ENCODE measurements around the gene OXSM. TPM values are rescaled to one million over a fixed set of nuclear protein-coding genes. Genes with fewer than 3 reads are reported as not detected.

OXSM gene
- total RNA-seq, result 15.2 and 15.4 TPM in 2 replicates

DNA sequence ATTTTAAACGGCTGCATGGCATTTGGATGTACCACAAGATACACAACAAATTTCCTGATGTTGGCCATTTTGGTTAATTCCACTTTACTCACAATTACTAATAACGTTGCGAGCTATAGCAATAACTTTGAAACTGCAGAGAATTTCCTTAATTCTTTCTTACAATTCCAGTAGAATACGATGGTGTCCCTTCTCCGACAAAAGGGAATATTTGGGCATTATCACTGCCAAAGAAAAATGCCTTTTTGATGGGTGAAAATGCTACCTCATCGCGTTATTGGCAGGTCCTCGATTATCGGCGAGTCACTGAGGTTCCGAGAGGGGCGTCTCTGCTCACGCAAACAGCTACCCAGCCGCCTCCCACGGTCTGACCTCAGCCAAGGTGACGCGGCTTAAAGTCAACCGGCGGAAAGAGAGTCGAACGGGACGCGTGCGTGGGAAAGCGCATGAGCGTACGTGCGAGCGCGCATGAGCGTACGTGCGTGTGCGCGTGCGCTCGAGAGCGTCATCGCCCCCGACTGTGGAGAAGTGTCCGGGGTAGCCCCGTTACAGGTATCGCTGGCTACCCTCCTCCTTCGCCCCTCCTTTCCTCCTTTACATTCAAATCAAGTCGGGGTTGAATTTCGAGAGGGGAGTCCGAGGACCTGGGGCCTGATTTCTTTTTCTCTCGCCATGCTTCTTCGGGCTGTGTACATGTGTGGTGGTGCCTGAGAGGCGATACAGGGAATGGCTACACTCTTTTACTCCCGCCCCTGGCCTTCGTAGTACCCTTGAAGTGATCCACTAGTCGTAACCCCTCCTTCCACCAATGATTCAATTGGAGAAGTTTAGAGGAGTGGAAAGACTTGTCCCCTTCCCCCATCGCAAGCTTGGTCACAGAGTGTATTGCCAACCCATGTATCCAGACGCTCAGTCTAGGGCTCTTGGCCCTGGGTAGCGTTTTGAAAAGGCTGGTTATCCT is at the start of gene OXSM:
TSS of gene OXSM (plus strand) at position 495 of the 961 bp plus-strand sequence. CDS start 931 bp downstream, outside the sequence.
- peak; percentile 90 for DNase-seq (ENCODE audit: low spot score)
- intact Hi-C loops (cut with micrococcal nuclease), result loop anchor here (1.0 to 10.0 kb wide), 6 partner anchors 8 to 1975 kb away; partner anchors contain the start of genes NKIRAS1 and RPL15
- Mint-ChIP-seq H3K4me3 (peak within 1 kb of the TSS; percentile 95), H3K36me3 (ENCODE audit: low read depth) (peaks cover 17% of the 10 kb centered on the region), H3K9me3 (no peaks in the 10 kb centered on the region), H3K27me3 (ENCODE audit: insufficient read depth) (no peaks in the 10 kb centered on the region), H3K4me1 (ENCODE audit: low read depth) (peaks cover 50% of the 10 kb centered on the region), H3K27ac (peak within 1 kb of the TSS; percentile 99)

DNA sequence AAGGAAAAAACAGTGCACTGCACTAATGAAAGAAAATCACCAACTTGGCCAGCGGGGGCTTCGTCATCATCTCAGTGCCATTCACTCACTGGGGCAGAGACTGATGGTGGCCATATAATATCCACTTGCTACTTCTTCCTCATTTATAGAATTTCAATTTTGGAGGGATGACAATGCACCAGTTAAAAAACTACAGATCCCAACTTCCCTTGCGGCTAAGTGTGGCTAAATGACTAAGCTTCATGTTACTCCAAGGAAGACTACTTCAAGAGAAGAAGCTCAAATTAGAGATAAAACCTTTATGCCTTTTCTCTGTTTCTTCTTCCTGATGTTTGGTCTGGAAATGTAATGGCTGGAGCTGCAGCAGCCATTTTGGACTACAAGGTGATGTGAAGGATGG is 45.4 kb upstream of the OXSM start:
- Mint-ChIP-seq H3K9me3 (no peaks in the 10 kb centered on the region), H3K4me3 (no peak overlapping the region), H3K36me3 (ENCODE audit: low read depth) (peaks cover 46% of the 10 kb centered on the region), H3K27ac (no peak overlapping the region), H3K27me3 (ENCODE audit: insufficient read depth) (no peaks in the 10 kb centered on the region), H3K4me1 (ENCODE audit: low read depth) (peaks cover 5% of the 10 kb centered on the region)
- intact Hi-C loops (cut with micrococcal nuclease), result no loop called here
- DNase-seq (ENCODE audit: low spot score), result no peak

DNA sequence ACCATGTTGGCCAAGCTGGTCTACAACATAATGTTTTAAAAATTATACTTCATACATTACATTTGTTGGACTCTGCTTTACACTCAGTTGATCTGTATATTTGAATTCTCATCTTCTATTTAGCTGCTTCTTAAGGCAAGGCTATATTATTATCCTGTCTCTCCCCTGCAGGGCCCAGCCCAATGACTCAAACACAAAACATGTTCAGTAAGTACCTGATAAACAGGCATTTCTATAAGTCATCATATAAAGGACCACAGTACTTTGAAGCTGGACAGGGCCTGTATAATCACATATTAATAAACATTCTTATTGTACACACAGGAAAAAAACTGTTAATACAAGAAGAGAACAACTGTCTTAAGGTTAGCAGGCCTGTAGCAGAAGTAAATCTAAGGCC is 42.9 kb upstream of the OXSM start:
- H3K4me3 Mint-ChIP-seq, result no peak overlapping the region
- no peak overlapping the region for H3K27ac Mint-ChIP-seq
- intact Hi-C loops (cut with micrococcal nuclease), result no loop called here
- peaks cover 57% of the 10 kb centered on the region for H3K36me3 Mint-ChIP-seq (ENCODE audit: low read depth)
- DNase-seq (ENCODE audit: low spot score), result no peak
- no peaks in the 10 kb centered on the region for H3K27me3 Mint-ChIP-seq (ENCODE audit: insufficient read depth)
- H3K9me3 Mint-ChIP-seq, result no peaks in the 10 kb centered on the region
- no peaks in the 10 kb centered on the region for H3K4me1 Mint-ChIP-seq (ENCODE audit: low read depth)

DNA sequence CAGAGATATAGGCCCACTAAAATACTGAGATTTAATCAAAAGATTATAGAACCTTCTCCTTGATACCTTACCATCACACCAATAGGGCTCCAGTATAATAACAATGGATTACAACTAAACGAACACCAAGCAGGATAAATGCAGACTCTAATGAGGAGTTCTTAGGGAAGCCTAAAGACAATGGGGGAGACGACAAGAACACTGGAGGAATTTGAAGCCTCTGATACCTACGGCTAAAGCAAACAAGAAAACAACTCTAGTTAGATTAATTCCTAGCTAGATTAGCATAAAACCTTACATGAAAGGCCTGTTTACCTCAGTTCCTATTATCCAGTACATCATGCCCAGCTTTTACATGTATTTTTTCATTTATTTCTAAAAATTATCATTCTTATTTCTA is 41.7 kb upstream of the OXSM start:
- intact Hi-C loops (cut with micrococcal nuclease), result no loop called here
- no peak overlapping the region for H3K4me3 Mint-ChIP-seq
- no peaks in the 10 kb centered on the region for H3K27me3 Mint-ChIP-seq (ENCODE audit: insufficient read depth)
- no peaks in the 10 kb centered on the region for H3K4me1 Mint-ChIP-seq (ENCODE audit: low read depth)
- H3K9me3 Mint-ChIP-seq, result no peaks in the 10 kb centered on the region
- H3K36me3 Mint-ChIP-seq (ENCODE audit: low read depth), result peaks cover 58% of the 10 kb centered on the region
- H3K27ac Mint-ChIP-seq, result no peak overlapping the region
- no peak for DNase-seq (ENCODE audit: low spot score)

DNA sequence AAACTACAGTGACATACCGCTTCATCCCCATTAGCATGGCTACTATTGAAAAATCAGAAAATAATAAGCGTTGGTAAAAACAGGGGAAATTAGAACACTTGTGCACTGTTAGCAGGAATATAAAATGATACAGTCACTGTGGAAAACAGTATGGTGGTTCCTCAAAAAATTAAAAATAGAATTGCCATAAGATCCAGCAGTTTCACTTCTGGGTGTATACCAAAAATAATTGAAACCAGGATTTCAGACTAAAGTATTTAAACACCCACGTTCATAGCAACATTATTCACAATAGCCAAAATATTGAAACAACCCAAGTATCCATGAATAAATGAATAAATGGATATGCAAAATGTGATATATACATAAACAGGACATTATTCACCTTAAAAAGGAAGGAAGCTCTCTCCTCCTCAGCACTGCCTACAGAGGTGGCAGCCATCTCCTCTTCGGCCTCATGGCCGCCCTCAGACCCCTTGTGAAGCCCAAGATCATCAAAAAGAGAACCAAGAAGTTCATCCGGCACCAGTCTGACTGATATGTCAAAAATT is 40.8 kb upstream of the OXSM start:
- Mint-ChIP-seq H3K4me3 (no peak overlapping the region), H3K36me3 (ENCODE audit: low read depth) (peaks cover 53% of the 10 kb centered on the region), H3K27ac (no peak overlapping the region), H3K27me3 (ENCODE audit: insufficient read depth) (no peaks in the 10 kb centered on the region), H3K9me3 (no peaks in the 10 kb centered on the region), H3K4me1 (ENCODE audit: low read depth) (no peaks in the 10 kb centered on the region)
- intact Hi-C loops (cut with micrococcal nuclease), result no loop called here
- no peak for DNase-seq (ENCODE audit: low spot score)

DNA sequence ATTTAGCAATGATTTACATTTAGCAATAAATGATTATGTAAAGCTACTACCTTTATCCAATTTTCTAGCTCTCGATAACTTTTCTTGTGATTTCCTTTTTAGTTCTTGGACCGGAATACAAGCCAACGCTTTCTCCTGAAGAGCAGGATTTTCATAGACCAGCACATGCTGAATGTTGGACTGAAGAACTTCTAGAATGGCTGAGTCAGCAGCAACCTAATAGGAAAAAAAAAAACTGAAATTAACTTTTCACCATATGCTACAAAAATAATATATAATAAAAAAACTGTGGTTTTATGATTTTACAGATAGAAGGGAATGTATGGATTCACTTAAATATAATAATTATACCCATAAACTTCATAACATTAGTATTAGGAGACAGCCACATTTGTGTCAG is 38.8 kb upstream of the OXSM start:
- Mint-ChIP-seq H3K9me3 (no peaks in the 10 kb centered on the region), H3K4me1 (ENCODE audit: low read depth) (peaks cover 2% of the 10 kb centered on the region), H3K27me3 (ENCODE audit: insufficient read depth) (no peaks in the 10 kb centered on the region), H3K36me3 (ENCODE audit: low read depth) (peaks cover 45% of the 10 kb centered on the region), H3K4me3 (no peak overlapping the region), H3K27ac (no peak overlapping the region)
- no peak for DNase-seq (ENCODE audit: low spot score)
- intact Hi-C loops (cut with micrococcal nuclease), result no loop called here

DNA sequence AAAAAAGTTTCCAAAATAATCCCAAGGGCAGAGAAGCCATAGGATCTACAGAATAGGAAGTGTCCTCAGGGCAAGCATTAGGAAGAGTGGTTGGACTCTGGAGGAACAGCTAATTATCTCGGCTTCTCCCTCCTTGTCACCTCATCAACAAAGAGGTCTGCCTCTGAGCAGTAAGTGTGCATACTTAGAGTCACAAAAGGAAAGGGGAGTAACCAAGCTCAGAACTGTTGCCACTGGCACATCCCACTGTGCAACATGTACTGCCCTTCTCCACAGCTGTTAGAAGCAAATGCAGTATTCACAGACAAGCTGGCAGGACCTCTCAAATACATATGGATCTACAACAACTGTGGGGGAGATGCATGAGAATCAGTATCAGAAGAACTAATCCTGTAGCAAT is 38.2 kb upstream of the OXSM start:
- no peak overlapping the region for H3K4me3 Mint-ChIP-seq
- peaks cover 49% of the 10 kb centered on the region for H3K36me3 Mint-ChIP-seq (ENCODE audit: low read depth)
- DNase-seq (ENCODE audit: low spot score), result no peak
- no peaks in the 10 kb centered on the region for H3K9me3 Mint-ChIP-seq
- H3K27ac Mint-ChIP-seq, result no peak overlapping the region
- intact Hi-C loops (cut with micrococcal nuclease), result no loop called here
- H3K4me1 Mint-ChIP-seq (ENCODE audit: low read depth), result peaks cover 5% of the 10 kb centered on the region
- no peaks in the 10 kb centered on the region for H3K27me3 Mint-ChIP-seq (ENCODE audit: insufficient read depth)

DNA sequence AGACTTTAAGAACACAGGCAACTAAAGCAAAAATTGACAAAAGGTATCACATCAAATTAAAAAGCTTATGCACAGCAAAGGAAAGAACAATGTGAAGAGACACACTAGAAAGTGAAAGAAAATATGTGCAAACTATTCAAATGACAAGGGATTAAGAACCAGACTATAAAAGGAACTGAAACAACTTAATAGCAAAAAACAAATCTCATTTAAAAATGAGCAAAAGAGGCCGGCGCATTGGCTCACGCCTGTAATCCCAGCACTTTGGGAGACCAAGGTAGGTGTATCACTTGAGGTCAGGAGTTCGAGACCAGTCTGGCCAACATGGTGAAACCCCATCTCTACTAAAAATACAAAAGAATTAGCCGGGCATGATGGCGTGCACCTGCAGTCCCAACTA is 21.0 kb upstream of the OXSM start:
- H3K27me3 Mint-ChIP-seq (ENCODE audit: insufficient read depth), result no peaks in the 10 kb centered on the region
- H3K4me1 Mint-ChIP-seq (ENCODE audit: low read depth), result peaks cover 9% of the 10 kb centered on the region
- peaks cover 24% of the 10 kb centered on the region for H3K9me3 Mint-ChIP-seq
- no peak for DNase-seq (ENCODE audit: low spot score)
- intact Hi-C loops (cut with micrococcal nuclease), result no loop called here
- peaks cover 53% of the 10 kb centered on the region for H3K36me3 Mint-ChIP-seq (ENCODE audit: low read depth)
- H3K4me3 Mint-ChIP-seq, result no peak overlapping the region
- no peak overlapping the region for H3K27ac Mint-ChIP-seq

DNA sequence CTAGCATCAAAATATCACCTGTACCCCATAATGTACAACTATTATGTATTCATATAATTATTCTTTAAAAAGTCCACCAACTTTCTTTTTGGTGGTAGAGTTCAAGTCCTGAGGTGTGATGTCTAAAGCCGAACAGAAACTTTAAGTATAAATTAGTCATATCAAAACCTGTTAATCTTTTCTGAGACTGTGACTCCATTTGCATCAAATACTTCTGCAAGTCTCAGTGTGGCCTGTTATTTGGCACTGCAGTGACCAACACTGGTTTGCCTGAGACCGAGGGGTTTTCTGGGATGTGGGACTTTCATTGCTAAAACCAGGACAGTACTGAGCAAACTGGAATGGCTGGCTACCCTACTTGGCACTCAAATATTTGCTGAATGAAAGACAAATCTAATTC is 14.0 kb upstream of the OXSM start:
- Mint-ChIP-seq H3K4me3 (no peak overlapping the region), H3K27me3 (ENCODE audit: insufficient read depth) (no peaks in the 10 kb centered on the region), H3K27ac (no peak overlapping the region), H3K9me3 (peaks cover 33% of the 10 kb centered on the region), H3K4me1 (ENCODE audit: low read depth) (peaks cover 16% of the 10 kb centered on the region), H3K36me3 (ENCODE audit: low read depth) (peaks cover 74% of the 10 kb centered on the region)
- intact Hi-C loops (cut with micrococcal nuclease), result no loop called here
- no peak for DNase-seq (ENCODE audit: low spot score)

DNA sequence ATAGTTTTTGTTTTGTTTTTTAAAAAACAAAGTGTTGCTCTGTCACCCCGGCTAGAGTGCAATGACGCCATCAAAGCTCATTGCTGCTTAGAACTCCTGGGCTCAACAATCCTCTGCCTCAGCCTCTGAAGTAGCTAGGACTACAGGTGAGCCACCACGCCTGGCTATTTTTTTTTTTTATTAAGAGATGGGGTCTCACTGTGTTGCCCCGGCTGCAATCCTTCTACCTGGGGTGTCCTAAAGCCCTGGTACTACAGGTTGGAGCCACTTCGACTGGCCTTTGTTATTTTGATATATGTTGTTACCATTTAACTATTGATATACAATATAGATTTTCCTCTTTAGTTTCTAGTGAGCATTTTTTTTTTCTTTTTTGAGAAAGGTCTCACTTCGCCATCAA is 9.3 kb upstream of the OXSM start:
- Mint-ChIP-seq H3K4me1 (ENCODE audit: low read depth) (peaks cover 49% of the 10 kb centered on the region), H3K4me3 (peak overlapping the region; percentile 37), H3K36me3 (ENCODE audit: low read depth) (peaks cover 34% of the 10 kb centered on the region), H3K27ac (no peak overlapping the region), H3K27me3 (ENCODE audit: insufficient read depth) (no peaks in the 10 kb centered on the region), H3K9me3 (peaks cover 4% of the 10 kb centered on the region)
- no peak for DNase-seq (ENCODE audit: low spot score)
- intact Hi-C loops (cut with micrococcal nuclease), result loop anchor here (10.0 kb wide), 1 partner anchor 1866 kb away; the partner anchor contains the start of genes NKIRAS1 and RPL15

DNA sequence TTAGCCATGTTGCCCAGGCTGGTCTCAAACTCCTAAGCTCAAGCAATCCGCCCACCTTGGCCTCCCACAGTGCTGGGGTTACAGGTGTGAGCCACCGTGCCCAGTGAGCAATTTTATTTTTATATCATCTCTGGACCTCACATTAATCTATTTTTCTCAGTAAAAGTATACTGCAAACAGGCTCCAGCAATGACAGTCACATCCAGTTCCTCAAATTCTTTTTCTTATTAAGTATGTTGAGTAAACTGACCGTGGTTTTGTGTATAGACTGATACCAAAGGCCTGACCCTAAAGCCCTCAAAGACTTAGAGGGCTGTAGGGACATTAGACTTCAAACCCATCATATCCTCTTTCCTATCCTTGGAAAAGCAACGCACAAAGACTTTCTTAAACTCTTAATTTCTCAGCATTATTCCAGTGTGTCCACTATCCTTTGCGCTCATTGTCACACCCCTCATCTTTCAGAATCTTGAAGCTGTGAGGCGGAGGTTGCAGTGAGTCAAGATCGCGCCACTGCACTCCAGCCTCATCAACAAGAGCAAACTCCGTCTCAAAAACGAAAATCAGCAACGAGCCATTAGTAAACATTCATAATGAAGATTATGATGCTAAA is 8.6 kb upstream of the OXSM start:
- no peak for DNase-seq (ENCODE audit: low spot score)
- peaks cover 4% of the 10 kb centered on the region for H3K9me3 Mint-ChIP-seq
- H3K36me3 Mint-ChIP-seq (ENCODE audit: low read depth), result peaks cover 31% of the 10 kb centered on the region
- no peaks in the 10 kb centered on the region for H3K27me3 Mint-ChIP-seq (ENCODE audit: insufficient read depth)
- H3K27ac Mint-ChIP-seq, result peak overlapping the region; percentile 40
- intact Hi-C loops (cut with micrococcal nuclease), result loop anchor here (10.0 kb wide), 1 partner anchor 1866 kb away; the partner anchor contains the start of genes NKIRAS1 and RPL15
- H3K4me3 Mint-ChIP-seq, result peak overlapping the region; percentile 86
- H3K4me1 Mint-ChIP-seq (ENCODE audit: low read depth), result peaks cover 53% of the 10 kb centered on the region

DNA sequence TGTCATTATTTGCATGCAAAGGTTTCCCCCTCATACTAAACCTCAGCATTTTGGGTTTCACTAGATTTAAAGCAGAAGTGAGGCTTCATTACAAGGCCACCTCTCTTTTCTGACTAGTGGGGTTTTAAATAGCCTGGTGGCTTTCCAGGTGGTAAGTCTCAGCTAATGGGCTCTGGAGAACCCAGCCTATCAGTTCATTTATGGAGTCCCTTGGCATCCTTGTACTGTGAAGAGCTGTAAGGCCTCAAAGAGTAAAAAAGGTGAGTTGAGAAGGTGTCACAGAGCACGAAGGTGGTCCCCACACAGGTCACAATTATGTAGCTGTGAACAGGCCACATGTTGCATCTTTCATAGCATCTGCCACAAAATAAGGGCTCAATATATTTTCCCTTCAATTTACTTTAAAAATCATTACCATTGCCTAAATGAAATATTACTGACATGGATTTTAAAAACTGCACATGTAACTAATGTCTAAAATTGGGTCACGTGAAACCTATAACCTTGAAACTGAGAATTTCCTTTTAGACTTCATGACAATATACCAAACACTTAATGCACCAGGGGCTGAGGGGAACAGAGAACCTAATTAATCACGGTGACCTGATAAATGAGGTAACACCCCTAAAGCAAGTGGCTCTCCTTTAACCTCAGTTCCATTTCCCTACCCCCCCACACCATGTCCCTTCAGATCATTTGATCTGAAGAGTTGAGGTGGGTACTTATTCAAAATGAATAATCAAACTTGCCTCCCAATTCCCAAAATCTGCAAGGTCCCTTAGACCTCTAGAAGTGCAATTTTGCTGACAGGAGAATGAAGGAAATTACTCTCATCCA is 7.9 kb upstream of the OXSM start:
- intact Hi-C loops (cut with micrococcal nuclease), result loop anchor here (1.0 to 10.0 kb wide), 5 partner anchors 8 to 1867 kb away; partner anchors contain the start of genes NKIRAS1, OXSM, RPL15 and SLC4A7

More for the DNA sequence above, 7.9 kb upstream of the OXSM start:
- H3K9me3 Mint-ChIP-seq, result no peaks in the 10 kb centered on the region
- peak overlapping the region; percentile 86 for H3K4me3 Mint-ChIP-seq
- H3K27me3 Mint-ChIP-seq (ENCODE audit: insufficient read depth), result no peaks in the 10 kb centered on the region
- peaks cover 24% of the 10 kb centered on the region for H3K36me3 Mint-ChIP-seq (ENCODE audit: low read depth)
- peaks cover 55% of the 10 kb centered on the region for H3K4me1 Mint-ChIP-seq (ENCODE audit: low read depth)
- no peak for DNase-seq (ENCODE audit: low spot score)
- H3K27ac Mint-ChIP-seq, result peak overlapping the region; percentile 82

Data from activated T-helper 1 cell treated with anti-CD3 and anti-CD28 coated beads, Interleukin-12 subunit alpha, Interleukin-12 subunit beta, Interleukin-2, Interleukin-4 antibody, amounts not matched to agents 30 ng/mL and 10 ng/mL and 1 ng/mL, durations not matched to agents 14 hours and 24 hours and 36 hours (primary cell).